Activated CD8-positive, alpha-beta T cell treated with anti-CD3 and anti-CD28 coated beads for 36 hours (primary cell): ENCODE measurements around the gene LUC7L2. TPM values are rescaled to one million over a fixed set of nuclear protein-coding genes. Genes with fewer than 3 reads are reported as not detected.

Experiments used
- ATAC-seq: fragments of 200-7000 bp; cut with Tn5 transposase; one replicate; pipeline ENCODE4 v1.10.0; 2021; ENCODE audit warnings: mild to moderate bottlenecking, moderate library complexity
- CTCF ChIA-PET: fragments of 350-600 bp; sonication (Branson Sonifier 250); formaldehyde crosslinking; loops from one replicate; lab custom pipeline; 2021; ENCODE audit warnings: antibody characterized with exemption; lab: Charles Lee
- POLR2A ChIA-PET: fragments of 350-600 bp; sonication (Branson Sonifier 250); formaldehyde crosslinking; loops from one replicate; lab custom pipeline; 2021; ENCODE audit warnings: antibody characterized with exemption; lab: Charles Lee
- DNase-seq: peaks from one replicate; pipeline ENCODE4 v3.0.0-alpha.2; 2020
- H3K27ac Mint-ChIP-seq: one replicate; pipeline ENCODE4 v1.8.0; 2021; ENCODE audit warnings: mild to moderate bottlenecking, mixed read lengths
- H3K27me3 Mint-ChIP-seq: one replicate; pipeline ENCODE4 v1.8.0; 2021; ENCODE audit warnings: mixed read lengths
- H3K36me3 Mint-ChIP-seq: one replicate; pipeline ENCODE4 v1.8.0; 2021; ENCODE audit warnings: low read depth, mixed read lengths
- H3K4me1 Mint-ChIP-seq: one replicate; pipeline ENCODE4 v1.8.0; 2021; ENCODE audit warnings: low read depth, mixed read lengths
- H3K4me3 Mint-ChIP-seq: one replicate; pipeline ENCODE4 v1.8.0; 2021; ENCODE audit warnings: mild to moderate bottlenecking, moderate library complexity, mixed read lengths
- H3K9me3 Mint-ChIP-seq: one replicate; pipeline ENCODE4 v1.8.0; 2021; ENCODE audit warnings: mixed read lengths
- intact Hi-C: fragments of 100-400 bp; cut with micrococcal nuclease; formaldehyde crosslinking; loops from one replicate; pipeline ENCODE4 v1.10.0; 2022
- total RNA-seq, 2 experiments: library from RNA; stranded (reverse); gene quantifications; one replicate each; pipeline ENCODE4 v1.2.3, GENCODE V29; 2021
- TF ChIP-seq, protein P1 (sequence below): fragments of 200-600 bp; IDR thresholded peaks from one replicate; pipeline ENCODE4 v1.8.0; 2022; ENCODE audit warnings: antibody characterized with exemption, mild to moderate bottlenecking

The LUC7L2 gene
- total RNA-seq, 2 experiments from 2014 or later, result 133 to 140 TPM

DNA sequence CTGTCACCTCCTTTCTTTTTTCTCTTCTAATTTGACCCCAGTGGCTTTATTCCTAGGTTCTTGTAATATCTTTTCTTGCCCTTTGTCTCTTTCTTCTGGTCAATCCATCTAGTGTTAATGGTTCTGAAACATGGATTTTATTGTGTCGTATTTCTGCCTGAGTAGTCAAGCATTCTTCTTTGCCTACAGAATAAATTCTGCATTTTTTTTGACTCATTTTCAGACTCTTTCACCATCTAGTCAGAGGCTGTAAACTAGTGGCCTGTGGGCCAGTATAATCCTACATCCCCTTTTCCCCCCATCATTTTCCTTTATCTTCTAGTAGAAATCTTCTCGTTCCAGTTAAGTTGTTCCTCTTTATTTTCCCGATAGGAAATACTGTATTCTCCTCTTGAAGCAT is 29.4 kb downstream of the LUC7L2 start:
- DNase-seq (no peak), ATAC-seq (no peak)
- intact Hi-C loops, result no loop called here
- Mint-ChIP-seq H3K36me3 (peaks cover 49% of the 10 kb centered on the region), H3K4me1 (peaks cover 21% of the 10 kb centered on the region), H3K27ac (no peak overlapping the region), H3K9me3 (no peaks in the 10 kb centered on the region), H3K4me3 (no peak overlapping the region), H3K27me3 (no peaks in the 10 kb centered on the region)
- TF ChIP-seq, protein P1, sequence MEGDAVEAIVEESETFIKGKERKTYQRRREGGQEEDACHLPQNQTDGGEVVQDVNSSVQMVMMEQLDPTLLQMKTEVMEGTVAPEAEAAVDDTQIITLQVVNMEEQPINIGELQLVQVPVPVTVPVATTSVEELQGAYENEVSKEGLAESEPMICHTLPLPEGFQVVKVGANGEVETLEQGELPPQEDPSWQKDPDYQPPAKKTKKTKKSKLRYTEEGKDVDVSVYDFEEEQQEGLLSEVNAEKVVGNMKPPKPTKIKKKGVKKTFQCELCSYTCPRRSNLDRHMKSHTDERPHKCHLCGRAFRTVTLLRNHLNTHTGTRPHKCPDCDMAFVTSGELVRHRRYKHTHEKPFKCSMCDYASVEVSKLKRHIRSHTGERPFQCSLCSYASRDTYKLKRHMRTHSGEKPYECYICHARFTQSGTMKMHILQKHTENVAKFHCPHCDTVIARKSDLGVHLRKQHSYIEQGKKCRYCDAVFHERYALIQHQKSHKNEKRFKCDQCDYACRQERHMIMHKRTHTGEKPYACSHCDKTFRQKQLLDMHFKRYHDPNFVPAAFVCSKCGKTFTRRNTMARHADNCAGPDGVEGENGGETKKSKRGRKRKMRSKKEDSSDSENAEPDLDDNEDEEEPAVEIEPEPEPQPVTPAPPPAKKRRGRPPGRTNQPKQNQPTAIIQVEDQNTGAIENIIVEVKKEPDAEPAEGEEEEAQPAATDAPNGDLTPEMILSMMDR, result no peak
- ChIA-PET POLR2A (interaction anchor here (1.1 to 1.9 kb wide), 2 partner anchors 9 to 17 kb away, joined by 3 to 7 read pairs; no protein-coding TSS in a partner anchor), CTCF (interaction anchor here (0.6 kb wide), 1 partner anchor 20 kb away, joined by 3 read pairs; no protein-coding TSS in a partner anchor)

DNA sequence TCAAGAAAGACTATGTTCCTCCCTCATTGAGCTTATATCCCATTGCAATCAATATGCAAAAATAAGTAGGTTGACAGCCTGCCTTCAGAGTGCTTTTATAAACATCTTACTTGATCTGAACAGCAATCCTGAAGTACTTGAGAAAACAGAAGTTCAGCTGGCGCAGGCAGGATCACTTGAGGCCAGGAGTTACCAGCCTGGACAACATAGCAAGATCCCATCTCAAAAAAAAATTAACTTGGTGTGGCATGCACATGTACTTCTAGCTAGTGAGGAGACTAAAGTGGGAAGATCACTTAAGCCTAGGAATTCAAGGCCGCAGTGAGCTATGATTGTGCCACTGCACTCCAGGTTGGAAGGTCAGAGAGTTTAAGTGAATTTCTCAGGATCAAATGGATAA is 30.1 kb downstream of the LUC7L2 start:
- TF ChIP-seq, protein P1, result no peak
- ATAC-seq (no peak), DNase-seq (no peak)
- ChIA-PET CTCF (interaction anchor here (0.9 to 1.6 kb wide), 2 partner anchors 18 to 45 kb away, joined by 3 to 5 read pairs; no protein-coding TSS in a partner anchor), POLR2A (interaction anchor here (0.6 to 1.9 kb wide), 3 partner anchors 10 to 17 kb away, joined by 3 to 7 read pairs (median 3); no protein-coding TSS in a partner anchor)
- intact Hi-C loops, result no loop called here
- Mint-ChIP-seq H3K27me3 (no peaks in the 10 kb centered on the region), H3K4me1 (peaks cover 28% of the 10 kb centered on the region), H3K36me3 (peaks cover 56% of the 10 kb centered on the region), H3K27ac (no peak overlapping the region), H3K4me3 (no peak overlapping the region), H3K9me3 (no peaks in the 10 kb centered on the region)

DNA sequence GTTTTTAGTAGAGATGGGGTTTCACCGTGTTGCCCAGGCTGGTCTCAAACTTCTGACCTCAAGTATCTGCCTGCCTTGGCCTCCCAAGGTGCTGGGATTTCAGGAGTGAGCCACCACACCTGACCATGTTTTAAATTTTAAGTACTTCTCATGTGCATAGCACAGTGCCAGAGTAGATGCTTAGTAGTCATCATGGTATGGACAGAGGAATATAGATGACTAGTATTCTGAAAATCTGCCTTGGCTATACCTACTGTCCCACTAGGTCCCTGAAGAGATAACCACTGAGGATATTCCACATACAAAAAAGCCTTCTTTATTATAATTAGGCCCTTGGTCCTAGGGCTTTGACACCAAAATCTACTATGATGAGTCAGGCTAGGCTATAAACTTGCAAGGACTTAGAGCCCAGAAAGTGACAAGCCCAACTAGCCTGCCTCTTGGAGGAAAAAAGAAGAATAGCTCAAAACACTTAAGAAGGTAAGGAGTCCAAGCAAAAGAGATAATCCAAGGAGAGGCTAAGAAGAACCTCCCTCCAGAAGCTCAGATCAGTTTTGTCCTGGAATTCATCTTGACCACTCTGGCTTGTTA is 34.0 kb downstream of the LUC7L2 start:
- intact Hi-C loops, result no loop called here
- TF ChIP-seq, protein P1, result no peak
- H3K27ac Mint-ChIP-seq, result peak overlapping the region; percentile 27
- H3K4me1 Mint-ChIP-seq, result peaks cover 35% of the 10 kb centered on the region
- no peaks in the 10 kb centered on the region for H3K9me3 Mint-ChIP-seq
- ChIA-PET POLR2A (interaction anchor here (1.4 kb wide), 1 partner anchor 15 kb away, joined by 7 read pairs; no protein-coding TSS in a partner anchor), CTCF (interaction anchor here (0.9 to 2.3 kb wide), 3 partner anchors 17 to 41 kb away, joined by 3 to 16 read pairs (median 4); no protein-coding TSS in a partner anchor)
- H3K27me3 Mint-ChIP-seq, result no peaks in the 10 kb centered on the region
- peaks cover 62% of the 10 kb centered on the region for H3K36me3 Mint-ChIP-seq
- no peak for ATAC-seq
- H3K4me3 Mint-ChIP-seq, result no peak overlapping the region
- no peak for DNase-seq

DNA sequence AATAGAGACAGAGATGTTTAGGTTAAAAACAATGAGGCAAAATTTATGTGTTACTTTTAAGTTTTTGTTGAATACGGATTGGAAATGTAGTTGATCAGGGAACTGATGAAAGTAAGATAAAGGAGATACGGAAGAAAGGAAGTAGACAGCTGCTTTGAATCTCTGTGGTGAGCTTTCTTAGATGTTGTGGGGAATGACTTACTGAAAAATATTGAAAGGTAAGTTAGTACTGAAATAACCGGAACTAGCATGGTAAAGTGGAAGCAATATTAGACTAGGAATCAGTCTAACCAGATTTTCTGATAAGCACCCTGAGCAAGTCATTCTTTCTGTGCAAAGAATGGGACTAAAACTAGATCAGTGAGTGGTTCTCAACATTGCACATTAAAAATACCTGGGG is 34.8 kb downstream of the LUC7L2 start:
- no peaks in the 10 kb centered on the region for H3K27me3 Mint-ChIP-seq
- peaks cover 32% of the 10 kb centered on the region for H3K4me1 Mint-ChIP-seq
- DNase-seq (no peak), ATAC-seq (peak; percentile 60)
- H3K36me3 Mint-ChIP-seq, result peaks cover 60% of the 10 kb centered on the region
- peak overlapping the region; percentile 39 for H3K27ac Mint-ChIP-seq
- ChIA-PET POLR2A (no interaction called here), CTCF (interaction anchor here (0.9 to 2.3 kb wide), 4 partner anchors 14 to 40 kb away, joined by 3 to 16 read pairs (median 4); no protein-coding TSS in a partner anchor)
- TF ChIP-seq, protein P1, result no peak
- H3K4me3 Mint-ChIP-seq, result no peak overlapping the region
- H3K9me3 Mint-ChIP-seq, result no peaks in the 10 kb centered on the region
- intact Hi-C loops, result no loop called here
